ENCODE results near the gene RDH8. TPM values are rescaled to one million over a fixed set of nuclear protein-coding genes. Genes with fewer than 3 reads are reported as not detected.

RDH8 gene
- total RNA-seq, 1 experiment from 2014 or later = not detected

- H3K9ac ChIP-seq (ENCODE audit: extremely low read depth, insufficient read length, low read length) = no peak overlapping the region
- no peaks in the 10 kb centered on the region for H3K27me3 ChIP-seq (ENCODE audit: insufficient read depth, low read length)
- Mint-ChIP-seq H3K27ac (no peak overlapping the region), H3K4me3 (no peak overlapping the region), H3K36me3 (ENCODE audit: insufficient read depth in 1 of 3, low read depth in 3 of 3) (no peaks in the 10 kb centered on the region), H3K27me3 (ENCODE audit: low read depth) (peaks cover 81% of the 10 kb centered on the region), H3K9me3 (no peaks in the 10 kb centered on the region), H3K4me1 (peaks cover 0 to 5% of the 10 kb centered on the region in 2 experiments; a peak in 2 of 4 replicates)
- H4K5ac ChIP-seq (ENCODE audit: insufficient read length, low read depth, low read length) = no peak overlapping the region
- H4K20me1 ChIP-seq (ENCODE audit: control insufficient read depth, insufficient read depth, insufficient read length) = no peaks in the 10 kb centered on the region
- no peak for TF ChIP-seq CTCF (conservative IDR thresholded peaks at IDR 0.05)
- H4K8ac ChIP-seq (replicated peaks; ENCODE audit: insufficient read length, low read depth, low read length) = no peak overlapping the region
- no peak overlapping the region for H3T11ph ChIP-seq (ENCODE audit: low read length)
- H4K91ac ChIP-seq (ENCODE audit: insufficient read length, low read depth, low read length) = no peak overlapping the region
- H3K4me2 ChIP-seq (ENCODE audit: insufficient read depth, insufficient read length, low read length) = no peak overlapping the region
- no peak overlapping the region for H2BK15ac ChIP-seq (ENCODE audit: low read depth, low read length)
- H3K4ac ChIP-seq (ENCODE audit: low read depth, low read length) = no peak overlapping the region
- H3K14ac ChIP-seq (ENCODE audit: insufficient read depth, low read length) = no peak overlapping the region
- no peaks in the 10 kb centered on the region for H3K23me2 ChIP-seq (ENCODE audit: insufficient read length, low read depth, low read length, poor library complexity, severe bottlenecking)
- H2AFZ ChIP-seq (ENCODE audit: low read length) = no peak overlapping the region
- no peak overlapping the region for H2AK5ac ChIP-seq (ENCODE audit: insufficient read length, low read length)
- no peak overlapping the region for H3K18ac ChIP-seq (ENCODE audit: insufficient read length, low read depth, low read length)
- no peak overlapping the region for H3K56ac ChIP-seq (ENCODE audit: insufficient read length, low read depth, low read length)
- H3K9me3 ChIP-seq (ENCODE audit: control insufficient read depth, low read depth, low read length) = peaks cover 17% of the 10 kb centered on the region
- no peak overlapping the region for H2BK12ac ChIP-seq (ENCODE audit: insufficient read length, low read depth, low read length)
- WGBS (ENCODE audit: extremely low coverage, insufficient read length, low lambda C conversion rate) = no CpG with 5 or more reads among the region's 4 CpGs
- H2BK20ac ChIP-seq (ENCODE audit: low read depth, low read length, poor library complexity, severe bottlenecking) = no peak overlapping the region
- H3K23ac ChIP-seq (ENCODE audit: insufficient read length, low read depth, low read length) = no peak overlapping the region
- no peak for DNase-seq
- H3K79me2 ChIP-seq (ENCODE audit: insufficient read depth, low read length) = no peaks in the 10 kb centered on the region
- no peak overlapping the region for H2BK5ac ChIP-seq (ENCODE audit: insufficient read length, low read length)
- no peaks in the 10 kb centered on the region for H3K79me1 ChIP-seq (ENCODE audit: insufficient read depth, low read depth, low read length, poor library complexity, severe bottlenecking)
- no peak overlapping the region for H2BK120ac ChIP-seq (ENCODE audit: low read depth, low read length, poor library complexity, severe bottlenecking)
- H3K27ac ChIP-seq (ENCODE audit: insufficient read length, low read depth, low read length) = no peak overlapping the region
- H3K4me1 ChIP-seq (ENCODE audit: insufficient read depth, low read length) = no peaks in the 10 kb centered on the region
Observed at GRCh38 chr19:10043286-10043927, 30.1 kb downstream of the RDH8 start.
